Upper lobe of right lung (tissue), 1 donor: Measurements from ENCODE around the gene ARID5B. TPM values are rescaled to one million over a fixed set of nuclear protein-coding genes. Genes with fewer than 3 reads are reported as not detected.

Experiments
- ATAC-seq: fragments of 200-7000 bp; cut with Tn5 transposase; one replicate; pipeline ENCODE4 v1.9.1; 2020; ENCODE audit warnings: mild to moderate bottlenecking, moderate library complexity
- DNase-seq: peaks from one replicate; pipeline ENCODE4 v3.0.0-alpha.2; 2020
- H3K27ac ChIP-seq: fragments of 200-600 bp; one replicate; pipeline ENCODE4 v1.8.0; 2022
- H3K27me3 ChIP-seq: fragments of 200-600 bp; one replicate; pipeline ENCODE4 v1.8.0; 2022; ENCODE audit warnings: mild to moderate bottlenecking
- H3K36me3 ChIP-seq: fragments of 200-600 bp; one replicate; pipeline ENCODE4 v1.8.0; 2022
- H3K4me1 ChIP-seq: fragments of 200-600 bp; one replicate; pipeline ENCODE4 v1.8.0; 2022
- H3K4me3 ChIP-seq: fragments of 200-600 bp; one replicate; pipeline ENCODE4 v1.8.0; 2022; ENCODE audit warnings: mild to moderate bottlenecking
- H3K9me3 ChIP-seq: fragments of 200-600 bp; one replicate; pipeline ENCODE4 v1.8.0; 2022
- intact Hi-C: fragments of 100-400 bp; cut with DNase I; formaldehyde crosslinking; loops from one replicate; pipeline ENCODE4 v1.11.0; 2022
- total RNA-seq: library from RNA; stranded (reverse); fragmentation: NEBNext Ultra II Directional; extraction: Animal tissue kit (Norgen Biotek cat#: 25700); gene quantifications from one replicate; pipeline ENCODE4 v1.2.1, GENCODE V29; 2021
- TF ChIP-seq, protein P1 (sequence below): fragments of 200-600 bp; IDR thresholded peaks from one replicate; pipeline ENCODE4 v1.8.0; 2022; ENCODE audit warnings: antibody characterized with exemption
- donor health status: DM: no; HTN: yes; CAD: no; lungs with severe emphysema.

Gene ARID5B
- total RNA-seq, 1 donor from 2014 or later = 34.1 TPM

- TF ChIP-seq, protein P1, sequence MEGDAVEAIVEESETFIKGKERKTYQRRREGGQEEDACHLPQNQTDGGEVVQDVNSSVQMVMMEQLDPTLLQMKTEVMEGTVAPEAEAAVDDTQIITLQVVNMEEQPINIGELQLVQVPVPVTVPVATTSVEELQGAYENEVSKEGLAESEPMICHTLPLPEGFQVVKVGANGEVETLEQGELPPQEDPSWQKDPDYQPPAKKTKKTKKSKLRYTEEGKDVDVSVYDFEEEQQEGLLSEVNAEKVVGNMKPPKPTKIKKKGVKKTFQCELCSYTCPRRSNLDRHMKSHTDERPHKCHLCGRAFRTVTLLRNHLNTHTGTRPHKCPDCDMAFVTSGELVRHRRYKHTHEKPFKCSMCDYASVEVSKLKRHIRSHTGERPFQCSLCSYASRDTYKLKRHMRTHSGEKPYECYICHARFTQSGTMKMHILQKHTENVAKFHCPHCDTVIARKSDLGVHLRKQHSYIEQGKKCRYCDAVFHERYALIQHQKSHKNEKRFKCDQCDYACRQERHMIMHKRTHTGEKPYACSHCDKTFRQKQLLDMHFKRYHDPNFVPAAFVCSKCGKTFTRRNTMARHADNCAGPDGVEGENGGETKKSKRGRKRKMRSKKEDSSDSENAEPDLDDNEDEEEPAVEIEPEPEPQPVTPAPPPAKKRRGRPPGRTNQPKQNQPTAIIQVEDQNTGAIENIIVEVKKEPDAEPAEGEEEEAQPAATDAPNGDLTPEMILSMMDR = no peak
- intact Hi-C loops = no loop called here
- Histone ChIP-seq H3K27ac (no peak overlapping the region), H3K4me1 (no peaks in the 10 kb centered on the region), H3K4me3 (no peak overlapping the region), H3K36me3 (no peaks in the 10 kb centered on the region), H3K27me3 (no peaks in the 10 kb centered on the region), H3K9me3 (no peaks in the 10 kb centered on the region)
- ATAC-seq = no peak
- DNase-seq = no peak
These were observed 230.2 kb downstream of the ARID5B start for GRCh38 chr10:62131724-62132123.

DNA sequence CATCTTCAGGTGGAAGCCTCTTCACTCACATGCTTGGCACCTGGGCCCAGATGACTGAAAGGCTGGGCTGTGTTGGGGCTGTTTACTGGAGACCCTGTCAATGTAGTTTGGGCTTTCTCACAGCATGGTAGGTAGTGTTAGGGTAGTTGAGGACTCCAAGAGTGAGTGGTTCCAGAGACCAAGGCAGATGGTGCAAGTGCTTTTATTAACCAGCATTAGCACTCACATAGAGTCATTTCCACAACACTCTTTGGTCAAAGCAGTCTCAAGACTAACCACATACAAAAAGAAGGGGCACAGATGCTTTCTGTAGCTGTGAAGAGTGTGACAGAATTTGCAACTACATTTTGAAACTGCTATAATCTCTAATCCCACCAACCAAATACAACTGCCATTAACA lies 232.1 kb downstream of the ARID5B start:
- TF ChIP-seq, protein P1 = no peak
- H3K4me3 ChIP-seq = no peak overlapping the region
- no peaks in the 10 kb centered on the region for H3K4me1 ChIP-seq
- ATAC-seq (no peak), DNase-seq (no peak)
- no peaks in the 10 kb centered on the region for H3K9me3 ChIP-seq
- no peaks in the 10 kb centered on the region for H3K36me3 ChIP-seq
- no peak overlapping the region for H3K27ac ChIP-seq
- intact Hi-C loops = no loop called here
- no peaks in the 10 kb centered on the region for H3K27me3 ChIP-seq

DNA sequence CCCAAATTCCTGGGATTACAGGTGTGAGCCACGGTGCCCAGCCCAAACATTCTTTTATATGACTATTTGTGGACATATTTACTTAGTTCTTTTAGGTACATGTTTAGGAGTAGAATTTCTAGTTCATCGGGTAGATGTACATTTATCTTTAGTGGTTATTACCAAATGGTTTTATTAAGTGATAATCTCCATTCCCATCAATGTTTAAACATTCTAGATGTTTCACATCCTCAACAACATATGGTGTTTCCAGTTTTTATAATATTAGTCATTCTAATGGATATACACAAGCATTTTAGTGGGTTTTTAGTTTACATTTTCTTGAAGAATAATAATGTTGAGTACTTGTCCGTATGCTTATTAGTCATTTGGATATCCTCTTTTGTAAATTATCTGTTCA lies 235.4 kb downstream of the ARID5B start:
- no peak overlapping the region for H3K27ac ChIP-seq
- no peaks in the 10 kb centered on the region for H3K4me1 ChIP-seq
- no peak for DNase-seq
- H3K4me3 ChIP-seq = no peak overlapping the region
- no peak for ATAC-seq
- intact Hi-C loops = no loop called here
- H3K36me3 ChIP-seq = no peaks in the 10 kb centered on the region
- TF ChIP-seq, protein P1 = no peak
- no peaks in the 10 kb centered on the region for H3K27me3 ChIP-seq
- H3K9me3 ChIP-seq = no peaks in the 10 kb centered on the region

Other genes with a start within 250 kb of the ARID5B start
- gene CABCOCO1, start 238.8 kb upstream of the ARID5B start, total RNA-seq = not detected